HEK293 (cell line): ENCODE measurements around the gene CEP170B.
"Not testable (repeated sequence)": the region's sequence is repeated elsewhere in the genome, so short reads cannot be mapped to it uniquely, and the experiment has no call there.

Experiments used
- CTCF ChIA-PET: fragments of 350-600 bp; formaldehyde crosslinking; extraction: SDS; loops from one replicate; lab custom pipeline; 2021; ENCODE audit warnings: antibody characterized with exemption; lab: Yijun Ruan, JAX
- POLR2A ChIA-PET: fragments of 300-600 bp; formaldehyde crosslinking; extraction: SDS; loops from one replicate; lab custom pipeline; 2020; ENCODE audit warnings: antibody characterized with exemption, inconsistent platforms; lab: Yijun Ruan, JAX
- H3K27ac ChIP-seq: fragments of 200-500 bp; sonication (Bioruptor generic); 2 replicates; pipeline ENCODE4 v1.5.1; 2014; ENCODE audit warnings: low read depth, low read length, control low read depth, inconsistent platforms; ENCODE audit errors: extremely low read depth
- H3K36me3 ChIP-seq, 2 experiments: fragments of 200-500 bp in 1 of 2; sonication (Bioruptor generic) in 1 of 2; 1 replicate in 1 of 2; 2 replicates in 1 of 2; pipeline ENCODE4 v1.5.1; 2014 to 2017; ENCODE audit warnings: inconsistent platforms in 2 of 2, low read length in 2 of 2; ENCODE audit not compliant: control insufficient read depth in 2 of 2, insufficient read depth in 1 of 2
- H3K4me1 ChIP-seq: fragments of 200-500 bp; sonication (Bioruptor generic); 2 replicates; pipeline ENCODE4 v1.5.1; 2014; ENCODE audit warnings: mild to moderate bottlenecking, low read length, inconsistent platforms; ENCODE audit not compliant: control insufficient read depth, insufficient read depth
- H3K4me3 ChIP-seq: 2 replicates; pipeline ENCODE4 v1.5.1; 2011; ENCODE audit warnings: low read depth, mild to moderate bottlenecking, control low read depth, low read length, moderate library complexity
- H3K9me3 ChIP-seq: fragments of 200-500 bp; sonication (Bioruptor generic); 2 replicates; pipeline ENCODE4 v1.5.1; 2014; ENCODE audit warnings: low read depth, low read length, inconsistent platforms; ENCODE audit not compliant: control insufficient read depth, insufficient read depth
- ELK4 ChIP-seq: IDR thresholded peaks from 2 replicates; pipeline ENCODE4 v1.6.1; 2011; ENCODE audit warnings: mild to moderate bottlenecking, low read depth, low read length, borderline replicate concordance
- KLF16 ChIP-seq: fragments of 450-650 bp; formaldehyde crosslinking; IDR thresholded peaks from 2 replicates; pipeline ENCODE4 v1.5.1; 2017; ENCODE audit warnings: missing biosample characterization, missing genetic modification characterization
- PBX3 ChIP-seq: sonication (generic); formaldehyde crosslinking; IDR thresholded peaks from 2 replicates; pipeline ENCODE4 v1.8.1; 2022; ENCODE audit warnings: mild to moderate bottlenecking, moderate library complexity, missing genetic modification reagents
- PRDM1 ChIP-seq: fragments of 450-650 bp; formaldehyde crosslinking; IDR thresholded peaks from 2 replicates; pipeline ENCODE4; 2016; ENCODE audit warnings: missing biosample characterization, missing genetic modification characterization
- REPIN1 ChIP-seq: fragments of 450-650 bp; formaldehyde crosslinking; IDR thresholded peaks from 2 replicates; pipeline ENCODE4 v1.5.1; 2017; ENCODE audit warnings: missing biosample characterization, missing genetic modification characterization, low read depth
- SCRT1 ChIP-seq: fragments of 450-650 bp; formaldehyde crosslinking; IDR thresholded peaks from 2 replicates; pipeline ENCODE4 v1.5.1; 2016; ENCODE audit warnings: missing biosample characterization, missing genetic modification characterization, borderline replicate concordance
- TSHZ1 ChIP-seq: fragments of 450-650 bp; formaldehyde crosslinking; IDR thresholded peaks from 2 replicates; pipeline ENCODE4 v1.5.1; 2016; ENCODE audit warnings: missing biosample characterization, missing genetic modification characterization, borderline replicate concordance
- WT1 ChIP-seq: fragments of 450-650 bp; formaldehyde crosslinking; IDR thresholded peaks from 2 replicates; pipeline ENCODE4 v1.5.1; 2016; ENCODE audit warnings: missing biosample characterization, missing genetic modification characterization
- ZBTB20 ChIP-seq: fragments of 450-650 bp; formaldehyde crosslinking; IDR thresholded peaks from 2 replicates; pipeline ENCODE4 v1.5.1; 2016; ENCODE audit warnings: missing biosample characterization, missing genetic modification characterization
- ZFP37 ChIP-seq: fragments of 450-650 bp; formaldehyde crosslinking; IDR thresholded peaks from 2 replicates; pipeline ENCODE4 v1.5.1; 2016; ENCODE audit warnings: missing biosample characterization, missing genetic modification characterization
- ZIC2 ChIP-seq: fragments of 450-650 bp; formaldehyde crosslinking; IDR thresholded peaks from 2 replicates; pipeline ENCODE4 v1.5.1; 2016; ENCODE audit warnings: missing biosample characterization, missing genetic modification characterization
- ZNF23 ChIP-seq: fragments of 450-650 bp; formaldehyde crosslinking; IDR thresholded peaks from 2 replicates; pipeline ENCODE4 v1.5.1; 2016; ENCODE audit warnings: missing biosample characterization, missing genetic modification characterization, borderline replicate concordance
- ZNF280C ChIP-seq: fragments of 450-650 bp; formaldehyde crosslinking; IDR thresholded peaks from 2 replicates; pipeline ENCODE4 v1.5.1; 2016; ENCODE audit warnings: missing biosample characterization, missing genetic modification characterization
- ZNF341 ChIP-seq: fragments of 450-650 bp; formaldehyde crosslinking; IDR thresholded peaks from 2 replicates; pipeline ENCODE4; 2016; ENCODE audit warnings: low read depth, missing biosample characterization, missing genetic modification characterization
- ZNF624 ChIP-seq: fragments of 450-650 bp; formaldehyde crosslinking; IDR thresholded peaks from 2 replicates; pipeline ENCODE4 v1.5.1; 2017; ENCODE audit warnings: missing biosample characterization, missing genetic modification characterization
- ZNF660 ChIP-seq: fragments of 450-650 bp; IDR thresholded peaks from 2 replicates; pipeline ENCODE4 v1.5.1; 2018; ENCODE audit warnings: missing biosample characterization, mild to moderate bottlenecking, missing genetic modification characterization
- ZNF692 ChIP-seq: fragments of 450-650 bp; formaldehyde crosslinking; IDR thresholded peaks from 2 replicates; pipeline ENCODE4 v1.5.1; 2016; ENCODE audit warnings: missing biosample characterization, missing genetic modification characterization
- ZNF704 ChIP-seq: fragments of 450-650 bp; formaldehyde crosslinking; IDR thresholded peaks from 2 replicates; pipeline ENCODE4 v1.5.1; 2016; ENCODE audit warnings: missing biosample characterization, missing genetic modification characterization
- ZNF777 ChIP-seq: fragments of 450-650 bp; formaldehyde crosslinking; IDR thresholded peaks from 2 replicates; pipeline ENCODE4 v1.5.1; 2017; ENCODE audit warnings: missing biosample characterization, missing genetic modification characterization, borderline replicate concordance
- ZSCAN4 ChIP-seq: fragments of 450-650 bp; formaldehyde crosslinking; IDR thresholded peaks from 2 replicates; pipeline ENCODE4 v1.5.1; 2017; ENCODE audit warnings: missing biosample characterization, missing genetic modification characterization
- ZSCAN5A ChIP-seq: fragments of 450-650 bp; formaldehyde crosslinking; IDR thresholded peaks from 2 replicates; pipeline ENCODE4 v1.5.1; 2016; ENCODE audit warnings: missing biosample characterization, missing genetic modification characterization

CEP170B gene

GRCh38 chr14:104905579-104905933 lies 40.5 kb downstream of the CEP170B start:
- POLR2A ChIA-PET, H3K4me1 ChIP-seq, H3K4me3 ChIP-seq, H3K36me3 ChIP-seq, H3K27ac ChIP-seq, H3K9me3 ChIP-seq: not testable (repeated sequence)
- CTCF ChIA-PET: interaction anchor here (0.8 kb wide), 1 partner anchor 185 kb away, joined by 3 read pairs; no protein-coding TSS in a partner anchor

GRCh38 chr14:104908303-104908702 lies 43.2 kb downstream of the CEP170B start:
- no peaks in the 10 kb centered on the region for H3K9me3 ChIP-seq
- no peak overlapping the region for H3K27ac ChIP-seq
- no peaks in the 10 kb centered on the region for H3K4me1 ChIP-seq
- TF ChIP-seq ZFP37 (tag by site-specific recombination) (no peak), KLF16 (tag by site-specific recombination) (no peak), ZNF692 (tag by site-specific recombination) (no peak), ZSCAN5A (tag by site-specific recombination) (no peak), ELK4 (no peak), REPIN1 (tag by site-specific recombination) (no peak), ZNF23 (tag by site-specific recombination) (no peak), ZNF777 (tag by site-specific recombination) (no peak), SCRT1 (tag by site-specific recombination) (no peak), PRDM1 (tag by site-specific recombination) (0 out of 2 replicates have a peak, but pooled peaks have one; percentile 15), WT1 (no peak), ZNF704 (tag by site-specific recombination) (no peak), ZBTB20 (tag by site-specific recombination) (peak; percentile 33; the same call in 1 of the 2 replicates), ZNF280C (tag by site-specific recombination) (no peak), ZSCAN4 (tag by site-specific recombination) (no peak), ZNF341 (tag by site-specific recombination) (peak; percentile 55; the same call in 1 of the 2 replicates), ZNF660 (no peak), ZIC2 (tag by site-specific recombination) (no peak), PBX3 (CRISPR knock-in tag) (no peak), TSHZ1 (tag by site-specific recombination) (no peak), ZNF624 (tag by site-specific recombination) (no peak)
- POLR2A ChIA-PET: interaction anchor here (1.1 kb wide), 1 partner anchor 9 kb away, joined by 3 read pairs; no protein-coding TSS in a partner anchor
- no peaks in the 10 kb centered on the region for H3K36me3 ChIP-seq
- no peak overlapping the region for H3K4me3 ChIP-seq
- CTCF ChIA-PET: interaction anchor here (1.4 kb wide), 1 partner anchor 140 kb away, joined by 6 read pairs; no protein-coding TSS in a partner anchor
